ENCODE measurements around the gene VDR.

The VDR gene

GRCh38 chr12:47851303-47851952, 53.4 kb downstream of the VDR start:
- Histone ChIP-seq H4K20me1 (peaks cover 0 to 6% (median 0%) of the 10 kb centered on the region in 11 experiments; a peak in 1 of 22 replicates), H3K4me2 (no peak overlapping the region), H3K4me1 (peaks cover 0 to 10% (median 0%) of the 10 kb centered on the region in 10 experiments; a peak in 8 of 20 replicates), H3K27me3 (no peaks in the 10 kb centered on the region), H3K9ac (no peak overlapping the region), H3K9me3 (replicated peaks in 1 of 11) (no peaks in the 10 kb centered on the region), H3K36me3 (peaks cover 0 to 72% (median 0%) of the 10 kb centered on the region in 11 experiments; a peak in 7 of 22 replicates), H3K4me3 (no peak overlapping the region), H3K27ac (no peak overlapping the region)
- TF ChIP-seq Cebpa-rat (IDR thresholded peaks at IDR 0.05), result no peak

GRCh38 chr12:47850153-47851084, 54.4 kb downstream of the VDR start:
- no peak for TF ChIP-seq Cebpa-rat (IDR thresholded peaks at IDR 0.05)
- Histone ChIP-seq H3K9me3 (replicated peaks in 1 of 11) (no peaks in the 10 kb centered on the region), H4K20me1 (peaks cover 0 to 6% (median 0%) of the 10 kb centered on the region in 11 experiments; a peak in 1 of 22 replicates), H3K9ac (no peak overlapping the region), H3K4me1 (peaks cover 0 to 10% (median 0%) of the 10 kb centered on the region in 10 experiments; a peak in 8 of 20 replicates), H3K4me2 (no peak overlapping the region; a peak in 1 of 22 replicates), H3K36me3 (peaks cover 0 to 75% (median 0%) of the 10 kb centered on the region in 11 experiments; a peak in 7 of 22 replicates), H3K27ac (no peak overlapping the region), H3K27me3 (no peaks in the 10 kb centered on the region), H3K4me3 (no peak overlapping the region)

GRCh38 chr12:47849261-47849660, 55.5 kb downstream of the VDR start:
- H3K9ac ChIP-seq, result no peak overlapping the region
- no peaks in the 10 kb centered on the region for H3K27me3 ChIP-seq
- no peak overlapping the region for H3K4me3 ChIP-seq
- peaks cover 0 to 6% (median 0%) of the 10 kb centered on the region in 11 experiments; a peak in 1 of 22 replicates for H4K20me1 ChIP-seq
- H3K4me1 ChIP-seq, result peaks cover 0 to 10% (median 6%) of the 10 kb centered on the region in 10 experiments; a peak in 16 of 20 replicates
- H3K27ac ChIP-seq, result no peak overlapping the region
- peak overlapping the region in 2 of 11 experiments; percentile 39 to 43; a peak in 4 of 22 replicates for H3K4me2 ChIP-seq
- H3K9me3 ChIP-seq (replicated peaks in 1 of 11), result no peaks in the 10 kb centered on the region
- no peak for TF ChIP-seq Cebpa-rat (IDR thresholded peaks at IDR 0.05)
- peaks cover 0 to 75% (median 0%) of the 10 kb centered on the region in 11 experiments; a peak in 7 of 22 replicates for H3K36me3 ChIP-seq

GRCh38 chr12:47848853-47849252, 55.9 kb downstream of the VDR start:
- Histone ChIP-seq H3K4me2 (peak overlapping the region in 2 of 11 experiments; percentile 39 to 43; a peak in 4 of 22 replicates), H4K20me1 (peaks cover 0 to 6% (median 0%) of the 10 kb centered on the region in 11 experiments; a peak in 2 of 22 replicates), H3K27me3 (no peaks in the 10 kb centered on the region), H3K27ac (no peak overlapping the region), H3K9ac (no peak overlapping the region), H3K36me3 (peaks cover 0 to 75% (median 0%) of the 10 kb centered on the region in 11 experiments; a peak in 6 of 22 replicates), H3K9me3 (replicated peaks in 1 of 11) (no peaks in the 10 kb centered on the region), H3K4me3 (no peak overlapping the region), H3K4me1 (peaks cover 1 to 14% (median 9%) of the 10 kb centered on the region in 10 experiments; a peak in 17 of 20 replicates)
- no peak for TF ChIP-seq Cebpa-rat (IDR thresholded peaks at IDR 0.05)

- no peak overlapping the region for H3K9ac ChIP-seq
- H3K36me3 ChIP-seq, result peaks cover 0 to 61% (median 0%) of the 10 kb centered on the region in 11 experiments; a peak in 6 of 22 replicates
- no peak overlapping the region for H3K4me3 ChIP-seq
- peaks cover 0 to 4% (median 0%) of the 10 kb centered on the region in 11 experiments; a peak in 2 of 22 replicates for H4K20me1 ChIP-seq
- no peaks in the 10 kb centered on the region for H3K27me3 ChIP-seq
- H3K9me3 ChIP-seq (replicated peaks in 1 of 11), result no peaks in the 10 kb centered on the region
- H3K4me1 ChIP-seq, result peaks cover 6 to 19% (median 11%) of the 10 kb centered on the region in 10 experiments; a peak in 17 of 20 replicates
- H3K4me2 ChIP-seq, result no peak overlapping the region
- no peak overlapping the region for H3K27ac ChIP-seq
- TF ChIP-seq Cebpa-rat (IDR thresholded peaks at IDR 0.05), result no peak
Observed at GRCh38 chr12:47846294-47846996, 58.3 kb downstream of the VDR start.

GRCh38 chr12:47845081-47845480, 59.7 kb downstream of the VDR start:
- H3K27ac ChIP-seq, result no peak overlapping the region
- peaks cover 6 to 19% (median 11%) of the 10 kb centered on the region in 10 experiments; a peak in 17 of 20 replicates for H3K4me1 ChIP-seq
- H3K4me3 ChIP-seq, result no peak overlapping the region
- H3K27me3 ChIP-seq, result no peaks in the 10 kb centered on the region
- no peak overlapping the region for H3K9ac ChIP-seq
- H3K36me3 ChIP-seq, result peaks cover 0 to 50% (median 0%) of the 10 kb centered on the region in 11 experiments; a peak in 6 of 22 replicates
- H4K20me1 ChIP-seq, result no peaks in the 10 kb centered on the region; a peak in 1 of 22 replicates
- H3K4me2 ChIP-seq, result no peak overlapping the region
- no peak for TF ChIP-seq Cebpa-rat (IDR thresholded peaks at IDR 0.05)
- no peaks in the 10 kb centered on the region for H3K9me3 ChIP-seq (replicated peaks in 1 of 11)

GRCh38 chr12:47844264-47845019, 60.4 kb downstream of the VDR start:
- Histone ChIP-seq H3K27ac (no peak overlapping the region), H4K20me1 (no peaks in the 10 kb centered on the region; a peak in 1 of 22 replicates), H3K9ac (no peak overlapping the region), H3K27me3 (no peaks in the 10 kb centered on the region), H3K4me2 (peak overlapping the region in 4 of 11 experiments; percentile 11 to 41 (median 21); a peak in 4 of 22 replicates), H3K36me3 (peaks cover 0 to 50% (median 0%) of the 10 kb centered on the region in 11 experiments; a peak in 6 of 22 replicates), H3K9me3 (replicated peaks in 1 of 11) (no peaks in the 10 kb centered on the region), H3K4me3 (no peak overlapping the region), H3K4me1 (peaks cover 6 to 19% (median 10%) of the 10 kb centered on the region in 10 experiments; a peak in 17 of 20 replicates)
- TF ChIP-seq Cebpa-rat (IDR thresholded peaks at IDR 0.05), result no peak
